HG03460 (cell line): ENCODE data around the gene NMD3.
"Not testable (repeated sequence)": the region's sequence is repeated elsewhere in the genome, so short reads cannot be mapped to it uniquely, and the experiment has no call there.

Source experiments
- ATAC-seq: cut with Tn5 transposase; IDR thresholded peaks from one replicate; pipeline ENCODE4 v1.9.1; 2021; ENCODE audit not compliant: unreplicated experiment

Gene NMD3

DNA sequence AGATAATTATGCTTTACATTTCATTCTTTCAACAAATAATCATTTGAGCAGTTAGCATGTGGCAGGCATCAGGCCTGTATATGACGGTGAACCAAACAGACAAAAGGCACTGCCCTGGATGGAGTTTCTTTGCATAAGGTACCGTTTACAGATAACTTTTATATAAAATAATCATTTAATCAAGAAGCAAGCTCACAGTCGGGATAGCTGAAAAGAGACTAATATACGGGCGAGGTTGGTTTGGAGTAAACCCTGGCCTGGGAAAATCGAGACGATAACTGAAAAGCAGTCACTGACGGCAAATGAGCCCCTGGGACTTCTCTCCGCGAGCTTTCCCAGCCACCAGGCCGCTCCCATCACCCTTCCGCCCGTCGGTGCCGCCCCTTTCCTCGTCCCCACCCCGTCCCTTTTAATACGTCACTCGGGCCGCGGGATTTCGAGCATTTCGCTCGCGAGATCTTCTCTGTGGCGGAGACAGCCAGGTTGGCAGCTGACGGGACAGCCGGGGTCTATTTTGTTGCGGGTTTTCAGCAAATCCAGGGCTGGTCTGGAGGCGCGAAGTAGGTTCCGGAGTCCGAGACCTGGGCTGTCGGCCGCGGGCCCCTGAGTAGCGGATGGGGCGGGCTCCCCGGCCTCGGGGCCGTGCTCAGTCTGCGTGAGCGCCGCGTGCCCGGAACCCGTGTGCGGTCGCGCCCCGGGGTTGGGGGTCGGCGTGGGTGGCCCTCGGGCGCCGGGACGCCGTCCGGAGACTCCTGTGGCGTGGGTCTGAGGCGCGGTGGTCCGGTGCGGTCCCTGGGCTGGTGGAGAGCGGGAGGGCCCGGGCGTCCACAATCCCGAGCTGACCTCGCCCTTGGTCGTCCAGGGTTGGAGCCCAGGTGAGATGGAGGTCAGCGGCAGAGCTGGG, at the start of gene NMD3:
NMD3 (plus strand) TSS at position 462 of the 904 bp plus-strand sequence. CDS start 703 bp downstream, outside the sequence.
- ATAC-seq = peak; percentile 98

DNA sequence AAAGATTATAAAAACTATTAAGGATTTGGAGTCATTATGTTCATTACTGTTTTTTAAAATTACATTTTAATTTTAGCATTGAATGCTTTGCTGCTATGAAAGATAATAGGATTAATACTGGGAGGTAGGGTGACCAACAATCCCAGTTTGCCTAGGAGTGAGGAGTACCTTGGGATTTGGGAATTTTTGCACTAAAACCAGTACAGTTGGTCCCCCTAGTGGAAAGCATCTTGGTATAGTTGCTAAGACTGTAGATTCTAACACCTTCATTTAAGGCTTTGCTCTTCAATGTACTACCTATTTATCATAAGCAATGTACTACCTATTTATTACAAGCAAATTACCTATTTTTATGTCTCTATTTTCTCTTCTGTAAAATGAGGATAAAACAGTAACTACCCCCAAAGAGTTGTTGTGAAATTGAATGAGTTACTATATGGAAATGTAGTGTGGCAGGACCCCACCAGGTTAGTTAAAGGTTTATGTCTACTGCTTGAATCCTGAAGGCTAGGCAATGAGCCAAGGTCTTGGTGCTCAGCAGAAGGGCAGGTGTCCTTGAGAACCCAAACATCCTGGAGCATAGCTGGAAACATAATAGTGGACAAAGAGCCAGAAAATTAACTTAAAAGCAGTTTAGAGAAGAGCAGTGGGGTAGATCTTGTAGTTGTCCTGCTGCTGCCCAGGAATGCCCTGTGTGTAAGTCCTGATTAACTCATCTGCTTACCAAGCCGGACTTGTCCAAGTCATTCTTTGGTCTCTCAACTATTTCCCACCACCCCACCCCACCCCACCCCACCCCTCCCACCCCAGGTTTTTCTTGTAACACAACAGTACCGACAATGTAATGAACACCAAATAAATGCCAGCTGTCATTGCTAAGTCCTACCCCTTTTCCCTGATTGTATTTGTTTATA, 49.2 kb upstream of the NMD3 start:
- ATAC-seq = no peak

DNA sequence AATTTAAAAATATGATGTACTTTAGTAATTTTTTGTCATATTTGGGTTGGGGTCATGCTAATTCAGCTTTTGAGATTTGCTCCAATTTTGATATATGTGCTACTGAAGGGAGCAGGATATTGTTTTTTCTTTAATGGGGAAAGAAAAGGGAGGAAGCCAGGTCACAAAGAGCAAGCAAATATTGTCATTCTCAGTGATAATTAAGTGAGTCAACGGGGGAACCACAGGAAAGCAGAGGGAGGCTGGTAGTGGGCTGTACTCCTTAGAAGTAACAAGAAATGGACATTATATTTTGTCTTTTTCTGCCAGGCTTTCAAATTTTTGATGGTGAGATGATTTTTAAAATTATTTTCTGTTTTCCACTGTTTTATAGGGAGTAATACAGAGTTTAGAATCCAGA, 45.6 kb upstream of the NMD3 start:
- ATAC-seq = no peak

GRCh38 chr3:161177991-161178390, 43.1 kb upstream of the NMD3 start:
- ATAC-seq = no peak

- ATAC-seq = not testable (repeated sequence)
Observed at GRCh38 chr3:161181371-161181770, 39.7 kb upstream of the NMD3 start.

DNA sequence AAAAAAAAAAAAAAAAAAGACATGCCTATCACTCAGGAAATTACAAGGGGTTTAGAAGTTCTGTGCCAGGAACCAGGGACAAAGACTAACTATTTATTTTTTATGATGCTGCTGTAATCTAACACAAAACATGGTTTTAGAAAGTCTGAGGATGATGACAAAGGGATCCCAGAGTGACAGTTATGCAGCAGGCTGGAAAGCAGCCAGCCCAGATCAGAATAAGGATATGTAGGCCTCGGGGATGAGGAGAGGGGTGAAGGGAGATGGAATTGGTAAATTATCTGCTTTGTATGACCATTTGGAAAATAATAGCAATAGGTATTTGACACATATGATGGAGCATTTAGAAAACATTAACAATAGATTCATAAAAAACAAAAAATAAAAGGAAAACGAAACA, 34.1 kb upstream of the NMD3 start:
- ATAC-seq = no peak

DNA sequence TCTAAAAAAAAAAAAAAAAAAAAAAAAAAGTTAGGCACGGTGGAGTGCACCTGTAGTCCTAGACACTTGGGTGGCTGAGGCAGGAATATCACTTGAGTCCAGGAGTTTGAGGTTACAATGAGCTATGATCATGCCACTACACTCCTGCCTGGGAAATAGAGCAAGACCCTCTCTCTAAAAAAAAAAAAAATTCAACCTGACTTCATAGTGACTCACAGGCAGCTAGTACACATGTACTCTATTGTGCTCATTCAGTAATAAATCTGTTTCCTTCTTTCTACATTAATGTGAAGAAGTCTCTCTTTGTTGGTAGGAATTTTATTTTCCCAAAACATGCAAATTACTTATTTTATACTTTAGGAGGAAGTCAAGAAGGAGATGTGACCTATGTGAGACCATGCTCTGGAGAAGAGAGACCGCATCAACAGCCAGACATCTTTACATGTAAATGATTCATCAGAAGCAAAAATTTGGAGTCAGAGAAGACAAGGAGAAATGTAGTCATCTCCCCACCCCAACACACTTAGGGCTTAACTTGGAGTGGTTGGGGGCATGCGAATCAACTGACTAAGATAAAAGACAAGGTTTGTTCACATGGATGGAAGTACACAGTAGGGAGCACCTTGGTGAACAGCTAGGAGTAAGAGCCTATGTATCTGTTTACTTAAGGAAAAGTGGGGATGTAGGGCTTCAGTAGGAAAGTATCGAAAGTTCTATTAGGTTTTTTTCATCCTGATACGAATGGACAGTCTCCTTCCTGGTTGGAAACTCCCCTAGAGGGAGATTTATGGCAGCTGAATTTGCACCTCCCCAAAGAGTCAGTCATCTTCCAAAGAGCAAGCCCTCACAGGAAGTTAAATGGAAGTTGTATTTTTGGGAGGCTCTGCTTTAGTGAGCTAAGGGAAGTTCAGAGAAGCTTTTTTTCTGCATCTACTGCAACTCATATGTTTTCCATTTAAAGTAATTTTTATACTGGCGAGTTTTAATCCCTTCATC, 23.0 kb upstream of the NMD3 start:
- no peak for ATAC-seq

DNA sequence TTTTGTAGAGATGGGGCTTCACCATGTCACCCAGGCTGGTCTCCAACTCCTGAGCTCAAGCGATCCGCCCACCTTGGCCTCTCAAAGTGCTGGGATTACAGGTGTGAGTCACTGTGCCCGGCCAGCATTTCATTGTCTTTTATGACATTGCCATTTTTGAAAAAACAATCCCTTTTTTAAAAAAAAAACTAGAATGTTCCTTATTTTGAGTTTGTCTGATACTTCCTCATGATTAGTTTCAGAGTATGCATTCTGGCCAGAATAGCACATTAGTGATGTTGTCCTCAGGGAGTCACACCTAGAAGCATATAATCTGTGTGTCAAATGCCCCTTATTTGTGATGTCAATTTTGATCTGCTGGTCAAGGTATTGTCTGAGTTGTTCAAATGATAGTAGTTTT, 21.2 kb upstream of the NMD3 start:
- ATAC-seq = no peak

DNA sequence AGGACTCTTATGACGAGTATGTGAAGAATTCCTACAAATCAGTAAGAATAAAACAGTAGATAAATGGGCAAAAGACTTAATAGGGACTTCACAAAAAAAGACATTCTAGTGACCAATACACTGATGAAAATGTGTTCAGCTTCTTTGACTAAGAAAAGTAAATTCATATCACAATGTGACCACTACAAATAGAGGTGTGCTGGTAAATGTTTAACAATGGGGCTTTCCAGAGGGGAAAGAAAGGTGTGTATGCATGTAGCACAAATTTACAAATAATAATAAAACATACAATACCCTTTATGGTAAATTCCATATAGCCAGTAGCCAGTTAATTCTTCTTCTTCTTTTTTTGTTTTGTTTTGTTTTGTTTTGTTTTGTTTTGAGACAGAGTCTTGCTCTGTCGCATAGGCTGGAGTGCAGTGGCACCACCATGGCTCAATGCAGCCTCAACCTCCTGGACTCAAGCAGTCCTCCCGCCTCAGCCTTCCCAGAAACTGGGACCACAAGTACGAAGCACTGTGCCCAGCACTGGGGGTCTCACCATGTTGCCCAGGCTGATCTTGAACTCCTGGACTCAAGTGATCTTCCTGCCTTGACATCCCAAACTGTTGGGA, 17.5 kb upstream of the NMD3 start:
- ATAC-seq = peak; percentile 76

DNA sequence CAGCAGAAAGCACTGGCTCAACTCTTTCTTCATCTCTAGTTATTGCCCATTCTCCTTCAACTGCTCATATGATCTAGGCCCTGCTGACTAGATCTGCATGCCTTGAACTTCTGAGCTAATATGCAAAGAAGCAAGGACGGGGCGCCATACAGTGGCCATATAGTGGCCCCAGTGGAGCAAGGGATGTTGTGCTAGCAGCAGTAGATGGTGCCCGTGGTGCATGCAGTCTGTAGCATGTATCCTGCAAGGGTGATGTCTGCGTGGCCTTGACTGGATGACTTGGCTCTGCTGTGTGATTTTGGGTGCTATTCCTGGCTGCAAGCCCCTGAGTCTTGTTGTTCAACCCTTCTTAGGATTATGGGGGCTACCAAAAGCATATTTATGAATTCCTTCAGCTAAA, 12.2 kb upstream of the NMD3 start:
- ATAC-seq = no peak

DNA sequence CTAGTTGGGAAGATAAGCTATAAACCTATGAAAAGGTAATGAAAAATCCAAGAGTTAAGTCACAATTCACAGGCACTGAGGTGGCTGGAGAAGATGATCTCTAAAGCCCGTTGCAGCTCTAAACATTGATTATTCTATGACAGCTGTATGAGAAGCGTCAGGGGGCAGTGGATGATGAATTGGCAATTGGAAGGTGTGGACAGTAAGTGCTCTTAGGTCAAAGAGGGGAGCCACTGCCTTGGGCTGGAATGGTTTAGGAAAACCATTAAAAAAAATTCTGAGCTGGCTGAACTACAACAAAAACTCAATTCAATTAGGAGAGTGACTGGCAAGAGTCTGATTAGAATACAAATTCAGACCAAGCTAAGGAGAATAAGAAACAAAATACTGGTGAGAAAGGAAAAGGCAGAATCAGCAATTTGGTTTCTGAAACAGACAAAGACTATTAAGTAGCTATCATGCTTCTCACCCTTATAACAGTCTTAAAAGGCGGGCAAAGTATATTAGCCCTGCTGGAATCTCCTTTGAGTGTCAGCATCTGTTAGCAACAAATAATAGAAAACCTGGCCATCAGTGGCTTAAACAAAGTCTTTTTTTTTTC, 8.8 kb upstream of the NMD3 start:
- no peak for ATAC-seq

DNA sequence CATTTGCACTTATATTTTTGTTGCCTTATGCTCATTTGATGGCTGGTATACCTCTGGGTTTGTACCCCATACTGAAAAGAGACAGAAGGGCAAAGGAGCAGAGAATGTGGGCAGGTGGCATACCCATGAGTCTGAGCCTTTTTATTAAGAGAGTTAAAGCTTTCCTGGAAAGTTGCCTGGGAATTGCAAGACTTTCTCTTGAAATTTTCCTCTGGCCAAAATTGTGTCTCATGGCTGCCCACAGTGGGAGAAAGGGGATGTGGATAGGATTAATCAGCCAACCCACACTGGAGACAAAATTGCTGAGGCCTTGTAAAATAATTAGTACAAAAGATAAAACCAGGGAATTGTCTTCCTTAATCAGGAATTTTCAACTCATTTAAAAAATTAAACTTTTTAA, 8.2 kb upstream of the NMD3 start:
- no peak for ATAC-seq

DNA sequence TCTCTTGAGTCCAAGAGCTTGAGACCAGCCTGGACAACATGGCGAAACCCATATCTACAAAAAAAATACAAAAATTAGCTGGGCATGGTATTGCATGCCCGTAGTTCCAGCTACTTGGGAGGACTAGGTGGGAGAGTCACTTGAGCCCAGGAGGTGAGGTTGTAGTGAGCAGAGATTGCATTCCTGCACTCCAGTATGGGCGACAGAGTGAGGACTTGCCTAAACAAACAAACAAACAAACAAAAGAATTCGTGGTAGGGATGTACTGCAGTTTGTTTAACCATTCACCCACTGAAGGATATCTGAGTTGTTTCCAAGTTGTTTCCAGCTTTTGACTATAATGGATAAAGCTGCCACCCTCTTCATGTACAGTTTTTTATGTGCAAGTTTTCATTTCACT, 7.5 kb upstream of the NMD3 start:
- ATAC-seq = no peak

DNA sequence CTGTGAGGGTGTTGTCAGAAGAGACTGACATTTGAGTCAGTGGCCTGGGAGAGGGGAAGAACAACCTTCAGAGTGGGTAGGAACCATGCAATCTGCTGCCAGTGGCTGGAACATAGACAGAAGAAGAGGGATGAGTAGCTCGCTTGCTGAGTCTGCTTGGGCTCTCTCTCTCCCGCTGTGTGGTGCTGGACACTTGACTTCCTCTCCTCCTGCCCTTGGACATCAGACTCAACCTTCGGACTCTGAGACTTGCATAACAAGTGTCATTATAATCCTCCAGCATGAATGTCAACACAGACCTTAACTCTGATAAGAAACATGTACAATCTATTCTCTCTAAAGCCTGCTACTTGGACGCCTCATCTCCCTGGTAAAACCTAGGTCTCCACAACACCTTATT, 5.9 kb upstream of the NMD3 start:
- no peak for ATAC-seq

DNA sequence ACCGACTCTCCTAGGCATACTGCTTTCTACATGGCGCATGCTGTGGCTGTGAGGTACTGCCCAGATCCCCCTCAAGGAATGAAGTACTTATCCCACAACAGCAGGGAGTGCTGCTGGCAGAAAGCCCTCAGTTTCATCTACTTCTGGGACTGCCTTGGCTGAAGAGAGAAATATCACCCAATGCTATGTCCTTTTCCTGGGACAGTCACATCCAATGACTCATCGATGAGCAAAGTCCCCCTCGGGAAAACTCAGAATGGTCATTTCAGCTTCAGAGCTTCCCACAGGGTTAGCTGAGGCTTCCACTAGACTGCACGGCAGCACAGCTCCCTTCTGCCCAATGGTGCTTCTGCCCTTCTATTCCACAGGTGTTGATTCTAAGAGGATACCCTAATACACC, 3.6 kb upstream of the NMD3 start:
- no peak for ATAC-seq

GRCh38 chr3:161219495-161219894, 1.6 kb upstream of the NMD3 start:
- no peak for ATAC-seq

DNA sequence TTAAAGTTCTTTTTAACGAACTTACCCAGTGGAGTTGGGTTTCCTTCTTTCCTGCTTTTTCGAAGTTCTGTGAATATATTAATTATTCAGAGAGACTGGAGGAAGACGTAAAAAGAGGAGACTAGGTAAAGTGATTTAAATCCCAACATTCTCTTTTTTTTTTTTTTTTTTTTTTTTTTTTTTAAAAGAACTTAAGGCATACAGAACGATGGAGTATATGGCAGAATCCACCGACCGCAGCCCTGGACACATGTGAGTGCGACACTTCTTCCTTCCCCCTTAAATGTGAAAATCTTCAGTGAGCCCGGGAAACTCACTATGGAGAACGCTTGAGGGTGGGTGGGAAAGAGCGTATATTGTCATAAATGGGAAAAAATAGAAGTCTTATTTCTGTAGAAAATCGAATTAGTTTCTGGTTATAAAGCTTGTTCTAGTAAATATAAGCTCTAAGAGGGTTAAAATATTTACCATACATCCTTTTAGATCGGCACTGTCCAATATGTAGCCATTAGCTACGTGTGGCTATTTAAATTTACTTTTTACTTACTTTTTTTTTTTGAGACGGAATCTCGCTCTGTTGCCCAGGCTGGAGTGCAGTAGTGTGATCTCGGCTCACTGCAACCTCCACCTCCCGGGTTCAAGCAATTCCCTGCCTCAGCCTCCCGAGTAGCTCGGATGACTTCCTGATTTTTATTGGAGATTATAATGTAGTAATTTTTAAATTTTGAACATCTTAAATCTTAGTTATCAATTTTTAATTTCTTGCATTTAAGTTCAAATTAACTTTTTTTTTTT, 892 bp downstream of the NMD3 start:
- peak; percentile 17 for ATAC-seq

- ATAC-seq = no peak
Observed at GRCh38 chr3:161222662-161223061, 1.6 kb downstream of the NMD3 start.

DNA sequence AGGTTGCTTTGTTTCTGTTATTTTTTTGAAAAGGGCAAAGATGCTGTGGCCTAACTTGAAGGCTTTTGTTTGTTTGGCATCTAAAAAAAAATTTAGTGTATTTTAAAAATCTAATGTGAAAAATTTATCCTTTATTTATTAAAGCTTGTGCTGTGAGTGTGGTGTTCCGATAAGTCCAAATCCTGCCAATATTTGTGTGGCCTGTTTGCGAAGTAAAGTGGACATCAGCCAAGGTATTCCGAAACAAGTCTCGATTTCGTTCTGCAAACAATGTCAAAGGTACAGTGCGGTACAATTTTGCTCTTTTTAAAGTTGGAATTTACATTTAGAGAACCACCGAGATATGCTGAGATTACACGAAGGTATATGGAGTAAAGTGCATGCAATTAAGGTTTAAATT, 3.7 kb downstream of the NMD3 start:
- no peak for ATAC-seq
